Activated CD8-positive, alpha-beta memory T cell treated with anti-CD3 and anti-CD28 coated beads for 24 hours (primary cell): ENCODE measurements around the gene NMRK2.
"Not testable (repeated sequence)": the region's sequence is repeated elsewhere in the genome, so short reads cannot be mapped to it uniquely, and the experiment has no call there.

Experiments used
- DNase-seq: peaks from one replicate; pipeline ENCODE4 v3.0.0-alpha.2; 2020

NMRK2 gene

DNA sequence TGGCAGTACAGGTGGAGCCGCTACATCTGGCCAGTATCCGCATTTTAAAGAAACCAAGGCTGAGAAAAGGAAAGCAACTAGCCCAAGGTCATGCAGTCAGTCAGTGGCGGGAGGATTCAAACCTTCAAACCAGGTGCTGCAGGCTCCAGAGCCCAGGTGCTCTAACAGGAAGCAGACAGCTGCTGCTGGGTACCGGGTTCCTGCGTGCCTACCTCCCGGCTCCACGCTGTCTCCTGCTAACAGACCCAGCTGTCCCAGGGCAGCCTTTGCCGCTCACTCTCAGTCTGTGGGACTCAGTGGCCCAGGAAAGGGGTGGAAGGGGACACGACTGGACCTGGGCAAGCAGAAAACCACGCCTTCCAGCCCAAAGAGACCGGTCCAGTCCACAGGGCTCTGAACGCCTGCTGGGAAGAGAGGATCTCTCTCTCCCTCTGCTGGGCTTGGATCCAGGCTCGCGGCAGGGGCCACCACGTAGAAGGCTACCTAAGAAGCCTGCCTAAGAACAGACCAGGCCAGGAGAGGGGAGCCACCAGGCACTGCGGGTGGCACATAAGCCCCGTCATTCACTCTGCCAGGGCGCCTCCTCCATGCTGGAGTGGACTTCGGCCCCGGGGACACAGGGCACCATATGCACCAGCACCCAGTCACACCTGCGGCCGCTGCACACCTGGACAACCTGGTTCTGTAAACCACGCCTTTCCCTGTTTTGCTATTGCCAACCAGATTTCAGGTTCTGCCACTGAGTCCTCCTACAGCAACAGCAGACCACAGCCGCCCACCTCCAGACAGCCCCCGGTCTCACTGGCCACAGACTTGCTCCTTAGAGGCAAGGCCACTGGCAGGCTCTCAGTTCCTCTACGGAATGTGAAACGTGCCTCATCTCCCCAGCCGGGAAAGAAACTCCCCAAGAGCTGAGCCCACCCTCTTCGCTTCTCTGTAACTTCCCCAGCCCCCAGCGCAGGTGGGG is 33.5 kb downstream of the NMRK2 start:
- DNase-seq = no peak

DNA sequence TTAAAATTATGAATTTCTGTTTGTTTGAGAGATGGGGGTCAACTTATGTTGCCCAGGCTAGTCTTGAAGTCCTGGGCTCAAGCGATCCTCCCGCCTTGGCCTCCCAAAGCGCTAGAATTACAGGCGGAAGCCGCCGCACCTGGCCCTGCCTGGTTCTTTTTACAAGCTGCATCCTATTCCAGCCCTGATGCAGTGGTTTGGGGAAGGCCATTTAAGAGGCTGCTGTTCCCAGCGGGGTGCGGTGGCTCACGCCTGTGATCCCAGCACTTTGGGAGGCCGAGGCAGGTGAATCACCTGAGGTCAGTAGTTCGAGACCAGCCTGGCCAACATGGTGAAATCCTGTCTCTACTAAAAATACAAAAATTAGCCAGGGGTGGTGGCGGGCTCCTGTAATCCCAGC is 35.1 kb downstream of the NMRK2 start:
- DNase-seq = not testable (repeated sequence)

DNA sequence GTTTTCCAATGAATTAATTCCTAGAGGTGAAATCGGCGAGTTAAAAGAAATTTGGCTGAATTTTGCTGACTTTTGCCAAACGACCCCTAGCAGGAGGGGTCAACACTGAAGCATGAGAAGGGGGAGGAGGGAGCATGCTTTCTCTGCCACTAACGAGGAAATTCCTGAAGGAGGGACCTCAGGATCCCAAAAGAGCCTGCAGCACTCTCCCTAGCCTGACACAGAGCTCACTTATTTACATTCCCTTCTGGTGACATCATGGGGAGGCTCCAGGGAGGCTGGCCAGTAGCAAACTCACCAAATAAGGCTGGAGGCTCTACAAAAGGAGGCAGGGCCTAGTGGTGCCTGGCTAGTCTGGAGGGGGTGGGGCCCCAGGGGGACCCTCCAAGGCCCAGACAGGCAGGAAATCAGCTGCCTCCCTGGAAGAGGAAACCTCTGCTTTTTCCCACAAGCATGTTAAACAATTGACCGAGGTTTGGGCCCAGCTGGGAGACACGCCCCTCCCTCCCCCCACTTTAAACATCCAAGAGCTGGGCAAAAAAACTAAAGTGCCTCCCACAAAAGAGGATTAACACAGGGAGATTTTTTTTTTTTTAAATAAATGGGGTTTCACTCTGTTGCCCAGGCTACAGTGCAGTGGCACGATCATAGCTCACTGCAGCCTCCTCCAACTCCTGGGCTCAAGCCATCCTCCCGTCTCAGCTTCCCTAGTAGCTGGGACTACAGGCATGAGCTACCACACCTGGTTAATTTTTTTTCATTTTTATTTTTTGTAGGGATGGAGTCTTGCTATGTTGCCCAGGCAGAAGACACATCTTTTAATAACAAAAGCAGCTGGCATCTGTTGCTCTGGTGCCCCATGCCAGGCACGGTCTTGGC is 35.9 kb downstream of the NMRK2 start:
- no peak for DNase-seq

DNA sequence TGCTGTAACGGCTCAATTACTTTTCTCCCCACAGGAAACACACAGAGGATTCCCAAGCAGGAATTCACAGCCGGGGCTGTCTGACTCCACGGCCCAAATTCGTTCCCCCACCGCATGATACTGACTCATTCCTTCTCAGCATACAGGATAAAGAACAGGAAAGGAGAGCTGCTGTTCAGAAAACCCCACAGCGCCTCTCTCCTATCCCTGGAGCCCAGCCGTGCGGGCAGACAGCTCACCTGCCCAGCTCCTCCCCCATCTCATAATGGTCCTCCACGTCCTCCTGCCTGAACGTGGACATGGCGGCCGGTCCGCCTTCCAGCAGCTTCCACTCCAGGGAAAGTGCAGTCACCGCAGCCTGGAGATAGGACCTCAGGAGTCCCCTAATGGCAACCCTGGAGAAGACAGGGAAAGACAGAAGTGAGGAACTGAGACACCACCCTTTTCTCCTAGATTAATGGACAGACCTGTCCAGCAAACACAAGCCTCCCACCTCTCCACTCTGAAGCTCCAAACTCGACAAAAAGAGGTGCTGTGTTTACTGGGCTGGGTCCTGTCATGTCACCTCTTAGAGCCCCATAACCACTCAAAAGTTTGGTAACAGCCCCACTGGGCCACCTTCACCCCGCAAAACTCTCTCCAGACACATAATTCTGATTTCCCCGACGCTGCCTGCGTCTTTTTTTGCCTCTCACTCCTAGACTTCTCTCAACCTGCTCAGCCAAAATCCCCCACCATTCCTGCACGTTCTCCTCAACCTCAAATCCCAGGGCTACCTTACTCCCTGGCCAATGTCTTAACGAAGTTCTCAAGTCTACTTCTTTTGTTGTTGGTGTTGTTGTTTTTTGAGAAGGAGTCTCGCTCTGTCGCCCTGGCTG is 36.8 kb downstream of the NMRK2 start:
- no peak for DNase-seq

DNA sequence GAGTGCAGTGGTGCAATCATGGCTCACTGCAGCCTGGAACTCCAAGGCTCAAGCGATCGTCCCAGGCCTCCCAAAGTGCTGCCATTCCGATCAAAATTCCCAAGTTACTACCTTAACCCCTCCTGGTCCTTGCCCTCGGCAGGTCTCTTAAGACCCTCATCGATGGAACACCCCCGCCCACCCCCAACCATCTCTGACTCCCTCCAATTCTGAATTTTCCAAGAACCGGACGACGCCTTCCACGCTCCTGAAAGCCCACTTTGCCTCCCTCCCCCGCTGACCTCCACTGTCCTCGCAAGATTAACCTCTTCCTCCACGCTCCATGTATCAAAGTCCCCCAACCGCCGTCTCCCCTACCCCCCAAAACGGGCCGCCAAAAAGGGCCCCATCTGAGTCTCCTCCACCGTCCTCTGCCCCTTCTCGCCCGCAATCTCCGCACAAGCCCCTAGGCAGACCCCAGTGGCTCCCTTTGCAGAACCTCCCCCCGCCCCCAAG is 37.5 kb downstream of the NMRK2 start:
- DNase-seq = no peak

DNA sequence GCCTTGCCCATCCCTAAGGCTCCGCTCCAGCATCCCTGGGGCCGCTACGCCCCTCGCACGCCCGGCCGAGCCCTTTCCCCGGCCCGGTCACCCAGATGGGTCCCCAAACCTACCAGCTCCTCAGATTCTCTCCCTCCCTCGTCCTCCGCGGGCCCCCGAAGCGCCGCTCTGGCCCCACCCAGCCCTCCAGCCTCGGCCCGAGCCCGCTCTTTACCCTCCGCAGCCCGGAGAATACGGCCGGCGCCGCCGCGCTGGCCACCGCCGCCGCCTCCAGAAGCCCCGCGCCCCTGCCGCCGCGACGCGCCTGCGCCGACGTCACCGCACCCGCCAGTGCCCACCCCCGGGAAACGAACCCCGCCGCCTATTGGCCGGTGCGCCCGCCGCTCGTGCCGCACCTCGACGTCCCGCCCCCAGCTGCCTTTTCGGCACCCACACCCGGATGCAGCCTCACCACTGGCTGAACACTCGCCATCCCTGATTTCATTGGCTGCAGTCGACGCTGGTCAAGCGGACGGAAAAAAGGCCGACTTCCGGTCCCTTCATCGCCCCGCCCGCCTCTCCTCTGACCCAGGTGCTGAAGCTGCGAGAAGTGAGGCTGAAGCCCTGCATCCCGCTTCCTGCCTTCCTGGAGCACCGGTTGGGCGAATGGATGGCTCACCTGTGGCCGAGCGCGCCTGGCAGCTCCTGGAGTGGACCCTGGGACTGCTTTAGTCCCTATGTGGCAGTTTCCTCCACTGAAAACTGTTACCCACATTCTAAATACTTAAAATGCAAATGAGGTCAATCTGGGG is 38.1 kb downstream of the NMRK2 start, which contains the start of gene DAPK3:
TSS of gene DAPK3 (minus strand) at position 292 of the 791 bp plus-strand sequence. CDS start 1,364 bp downstream, outside the sequence.
- peak; percentile 97 for DNase-seq

DNA sequence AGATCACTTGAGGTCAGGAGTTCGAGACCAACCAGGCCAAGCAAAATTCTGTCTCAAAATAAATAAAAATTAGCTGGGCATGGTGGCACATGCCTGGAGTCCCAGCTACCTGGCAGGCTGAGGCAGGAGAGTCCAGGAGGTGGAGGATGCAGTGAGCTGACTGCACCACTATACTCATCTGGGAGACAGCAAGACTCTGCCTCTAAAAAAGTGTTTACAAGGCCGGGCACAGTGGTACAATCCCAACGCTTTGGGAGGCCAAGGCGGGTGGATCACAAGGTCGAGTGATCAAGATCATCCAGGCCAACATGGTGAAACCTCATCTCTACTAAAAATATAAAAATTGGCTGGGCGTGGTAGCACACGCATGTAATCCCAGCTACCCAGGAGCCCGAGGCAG is 42.3 kb downstream of the NMRK2 start:
- peak; percentile 63 for DNase-seq

DNA sequence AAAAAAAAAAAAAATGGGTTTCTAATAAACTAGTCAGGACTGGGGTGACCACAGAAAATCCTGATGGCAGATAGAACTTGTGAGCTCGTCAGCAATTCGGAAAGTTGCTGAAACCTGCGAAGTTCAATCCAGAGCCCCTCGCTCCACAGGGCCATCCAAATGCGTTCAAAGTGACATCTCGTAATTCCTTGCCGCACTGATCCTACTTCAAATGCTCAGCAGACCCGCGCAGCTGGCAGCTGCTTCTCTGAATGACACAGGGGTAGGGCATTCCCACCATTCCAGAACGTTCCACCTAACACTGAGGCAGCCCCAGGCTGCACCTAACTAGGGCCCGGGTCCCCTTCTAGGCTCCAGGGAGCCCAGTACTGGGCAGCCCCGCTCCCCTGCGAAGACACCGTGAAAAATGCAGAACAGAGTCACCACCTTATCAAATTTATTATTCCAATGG is 42.8 kb downstream of the NMRK2 start:
- peak; percentile 69 for DNase-seq

DNA sequence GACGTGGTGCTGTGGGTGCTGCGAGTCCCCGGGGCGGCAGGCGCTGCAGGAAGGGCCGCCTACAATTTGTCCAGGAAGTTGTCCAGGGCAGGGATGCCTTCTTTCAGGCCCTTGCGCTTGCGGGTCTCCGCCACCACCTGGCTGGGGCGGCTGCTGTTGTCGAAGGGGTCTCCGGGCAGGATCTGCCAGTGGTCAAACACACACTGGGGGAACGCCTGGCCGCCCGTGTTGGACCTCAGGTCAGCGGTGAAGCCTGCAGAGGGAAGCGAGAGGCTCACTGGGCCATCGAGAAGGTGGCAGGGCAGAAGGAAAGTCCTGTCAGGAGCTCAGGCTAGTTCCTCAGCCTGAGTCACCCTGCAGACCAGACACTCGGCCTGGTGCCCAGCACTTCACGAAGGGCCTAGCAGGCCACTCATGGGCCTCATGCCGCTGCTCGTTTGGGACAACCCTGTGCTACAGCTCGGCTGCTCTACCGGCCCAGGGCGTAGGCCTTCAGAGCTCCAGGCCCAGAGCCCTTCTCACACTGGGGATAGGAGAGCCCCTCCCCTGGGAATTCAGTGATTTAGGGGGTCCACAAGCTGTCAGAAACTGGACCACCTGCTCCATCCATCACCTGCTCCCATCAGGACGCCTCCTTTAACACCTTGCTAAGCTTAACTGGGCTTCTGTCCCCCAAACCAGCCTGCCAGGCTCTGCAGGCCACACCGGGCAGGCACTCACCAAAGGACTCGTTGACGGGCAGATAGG is 43.8 kb downstream of the NMRK2 start:
- DNase-seq = peak; percentile 66

DNA sequence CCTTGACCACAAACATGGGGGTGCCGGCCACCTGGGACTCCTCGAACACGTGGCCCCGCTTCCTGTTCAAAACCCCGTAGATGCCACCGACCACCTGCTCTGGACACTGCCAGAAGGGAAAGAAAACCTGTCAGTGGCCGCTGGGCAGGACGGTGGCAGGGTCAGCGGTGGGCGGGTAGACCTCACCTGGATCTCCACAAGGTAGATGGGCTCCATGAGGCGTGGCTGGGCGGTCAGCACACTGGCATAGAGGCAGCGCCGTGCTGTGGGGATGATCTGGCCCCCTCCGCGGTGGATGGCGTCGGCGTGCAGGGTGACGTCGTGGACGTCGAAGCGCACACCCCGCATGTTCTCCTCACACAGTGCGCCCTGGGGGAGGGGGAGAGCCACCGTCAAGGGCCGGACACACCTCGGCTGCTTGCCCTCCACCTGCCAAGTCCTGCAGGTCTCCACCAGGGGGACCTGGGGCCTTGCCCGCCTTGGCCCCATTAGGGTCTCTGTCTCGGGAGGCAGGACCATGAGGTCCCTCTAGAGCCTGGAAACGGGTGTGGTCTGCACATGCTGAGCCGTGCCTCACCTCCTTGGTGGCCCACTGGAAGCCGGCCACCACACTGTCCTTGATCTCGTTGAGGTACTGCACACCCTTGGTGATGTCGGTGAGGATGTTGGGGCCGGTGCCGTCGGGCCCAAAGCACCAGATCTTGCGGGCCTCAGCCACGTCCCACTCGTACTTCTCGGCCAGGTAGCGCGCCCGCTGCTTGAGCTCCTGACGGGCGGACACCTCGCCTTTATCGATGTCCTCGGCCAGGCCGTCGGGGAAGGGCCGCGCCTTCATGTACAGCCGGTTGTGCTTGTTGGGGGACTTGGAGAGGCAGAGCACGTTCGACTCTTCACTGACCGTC is 44.6 kb downstream of the NMRK2 start:
- peak; percentile 64 for DNase-seq

DNA sequence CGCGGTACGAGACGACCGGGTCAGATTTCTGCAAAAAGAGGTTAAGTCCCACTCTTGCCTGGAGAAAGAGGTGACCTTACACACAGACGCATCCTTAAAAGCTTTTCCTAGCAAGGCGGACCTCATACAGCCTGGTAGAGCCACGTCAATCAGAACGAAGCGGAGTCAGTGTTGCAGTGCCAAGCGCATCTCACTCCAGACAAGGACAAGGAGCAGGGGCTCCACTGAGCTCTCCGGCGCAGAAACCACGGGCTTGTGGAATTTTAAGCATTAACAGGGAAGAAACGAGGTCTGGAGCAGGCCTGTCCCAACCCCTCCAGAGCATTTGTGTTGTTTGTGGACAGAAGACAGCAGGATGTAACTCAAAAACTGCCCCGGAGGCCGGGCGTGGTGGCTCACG is 45.3 kb downstream of the NMRK2 start:
- no peak for DNase-seq

DNA sequence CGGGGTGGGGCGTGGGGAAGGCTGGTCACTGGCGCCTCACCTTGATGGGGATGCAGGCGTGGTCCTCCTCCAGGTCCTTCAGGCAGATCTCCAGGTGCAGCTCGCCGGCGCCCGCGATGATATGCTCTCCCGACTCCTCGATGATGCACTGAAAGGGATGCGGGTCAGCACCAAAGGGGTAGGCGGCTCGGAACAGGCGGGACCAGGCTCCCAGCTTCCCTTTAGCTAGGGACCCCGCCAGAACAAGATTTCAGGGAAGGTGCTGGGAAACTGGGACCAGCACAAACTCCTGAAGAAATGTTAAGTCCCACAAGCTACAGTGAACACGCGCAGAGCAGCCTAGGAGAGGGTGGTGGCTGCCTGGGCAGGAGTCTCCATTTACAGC is 46.4 kb downstream of the NMRK2 start:
- no peak for DNase-seq

DNA sequence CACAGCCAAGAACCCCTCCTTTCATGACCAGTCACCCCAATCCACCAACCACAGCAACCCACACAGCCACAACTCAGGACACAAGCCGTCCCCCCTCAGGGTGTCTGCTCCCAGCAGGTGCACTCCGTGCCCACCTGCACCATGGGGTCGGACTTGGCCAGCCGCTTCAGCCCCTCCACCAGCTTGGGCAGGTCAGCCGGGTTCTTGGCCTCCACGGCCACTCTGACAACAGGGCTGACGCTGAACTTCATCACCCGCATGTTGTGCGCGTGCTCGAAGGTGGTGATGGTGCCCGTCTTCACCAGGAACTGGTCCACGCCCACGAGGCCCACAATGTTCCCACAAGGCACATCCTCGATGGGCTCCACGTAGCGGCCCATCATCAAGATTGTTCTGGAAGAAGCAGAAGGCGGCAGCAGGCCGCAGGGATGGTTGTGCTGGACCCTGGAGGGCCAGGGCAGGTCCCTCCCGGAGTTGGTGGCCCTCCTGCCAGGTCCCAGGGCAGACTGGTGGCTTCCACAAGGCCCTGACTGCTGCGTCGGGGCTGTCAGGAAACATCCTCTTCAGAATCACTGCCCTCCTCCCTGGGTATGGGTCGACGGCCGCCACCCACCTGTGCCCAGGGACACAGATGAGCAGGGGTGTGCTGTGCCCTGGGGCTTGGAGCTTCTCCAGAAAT is 46.9 kb downstream of the NMRK2 start:
- peak; percentile 66 for DNase-seq

DNA sequence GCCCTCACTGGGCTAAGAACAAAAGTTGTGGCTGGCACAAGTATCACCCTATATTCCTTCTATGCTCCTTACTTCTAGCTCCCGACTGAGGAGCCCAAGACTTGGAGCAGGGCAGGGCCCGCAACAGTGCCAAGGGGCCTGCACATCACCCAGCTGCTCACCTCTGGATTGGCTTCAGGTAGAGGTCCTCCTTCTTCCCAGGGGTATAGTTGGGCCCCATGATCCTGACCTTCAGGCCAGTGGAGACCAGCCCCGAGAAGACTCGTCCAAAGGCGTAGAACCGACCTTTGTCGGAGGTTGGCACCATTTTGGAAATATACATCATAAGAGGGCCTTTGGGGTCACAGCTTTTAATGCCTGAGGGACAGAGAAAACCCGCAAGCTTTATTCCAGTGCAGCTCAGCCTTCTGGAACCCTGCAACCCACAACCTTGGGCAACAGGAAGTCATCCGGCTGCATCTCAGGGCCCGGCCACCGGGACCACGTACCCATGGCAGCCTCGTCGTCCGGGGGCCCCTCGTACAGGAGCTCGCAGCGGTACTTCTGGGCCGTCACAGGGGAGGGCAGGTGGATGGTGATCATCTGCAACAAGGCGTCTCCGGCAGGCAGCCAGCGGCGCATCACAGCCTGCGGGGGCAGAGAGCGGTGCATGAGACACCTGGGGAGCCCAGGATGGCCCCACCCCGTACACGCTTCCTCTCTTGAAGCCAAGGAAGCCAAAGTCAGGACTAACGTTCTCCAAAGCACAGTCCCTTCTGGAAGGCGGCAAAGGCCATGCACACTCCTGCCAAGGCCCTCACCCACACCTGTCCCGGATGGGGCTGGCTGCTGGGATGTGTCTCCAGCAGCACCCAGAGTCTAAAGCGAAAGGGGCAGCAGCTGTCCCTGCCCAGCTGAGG is 47.7 kb downstream of the NMRK2 start:
- DNase-seq = peak; percentile 59

DNA sequence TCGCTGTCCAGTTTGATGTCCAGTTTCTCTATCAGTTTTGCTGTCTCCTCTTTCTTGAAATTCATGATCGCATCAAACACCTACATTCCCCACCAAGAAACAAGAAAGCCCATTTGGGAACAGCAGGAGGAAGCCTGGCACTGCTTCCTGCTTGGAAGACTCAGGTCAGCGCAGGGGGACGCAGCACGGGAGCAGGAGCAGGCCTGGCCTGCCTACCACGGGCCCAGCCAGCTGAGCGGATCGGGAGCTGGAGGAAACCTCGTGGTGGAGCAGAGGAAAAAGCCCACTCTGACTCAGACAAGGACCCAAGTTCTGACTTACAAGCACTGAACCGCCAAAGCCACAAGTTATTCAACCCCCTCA is 48.5 kb downstream of the NMRK2 start:
- no peak for DNase-seq

DNA sequence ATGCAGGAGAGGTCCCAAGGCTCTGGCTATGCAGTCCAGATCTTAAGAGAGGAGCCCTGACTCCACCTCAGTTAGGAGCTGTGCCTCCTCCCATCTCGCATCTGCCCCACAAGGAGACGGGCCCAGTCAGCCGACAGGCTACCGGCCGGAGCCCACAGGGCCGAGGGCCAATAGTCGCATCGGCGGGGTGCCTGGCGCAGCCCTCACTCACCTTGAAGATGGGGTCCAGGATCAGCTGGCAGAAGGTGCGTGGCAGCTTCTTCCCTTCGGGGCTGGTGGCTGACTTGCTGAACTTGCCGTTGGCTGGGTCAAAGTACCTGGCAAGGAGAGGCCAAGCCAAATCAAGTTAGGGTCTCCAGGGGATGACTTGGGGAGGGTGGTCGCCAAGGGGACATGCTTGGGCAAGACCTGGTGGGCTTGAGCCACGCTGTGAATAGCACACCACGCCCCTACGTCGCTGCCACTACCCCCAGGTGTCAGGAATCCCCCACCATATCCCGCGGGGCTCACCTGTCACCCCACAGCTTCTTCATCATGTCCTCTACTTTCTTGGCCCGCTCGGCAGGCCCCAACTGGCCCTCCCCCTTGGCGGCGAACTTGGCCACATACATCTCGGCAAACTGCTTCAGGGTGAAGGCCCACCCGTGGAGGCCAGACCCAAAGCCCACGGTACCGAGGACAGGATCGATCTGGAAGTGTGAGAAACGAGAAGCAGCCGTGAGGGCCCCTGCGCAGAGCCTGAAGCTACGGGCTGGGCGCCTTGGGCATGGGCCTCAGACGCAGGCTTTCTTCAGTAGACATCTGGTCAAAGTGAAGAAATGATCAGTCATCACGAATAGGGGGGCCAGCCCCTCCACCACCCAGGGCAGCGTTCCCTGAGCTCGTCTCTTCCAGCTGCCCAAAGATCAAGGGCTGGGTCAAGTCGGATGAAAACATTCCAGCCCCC is 49.1 kb downstream of the NMRK2 start:
- peak; percentile 62 for DNase-seq
